MM.1S (cell line): ENCODE measurements around the gene AMIGO3.

Experiments used
- DNase-seq: peaks from one replicate; pipeline ENCODE4 v3.0.0-alpha.2; 2015
- H2AFZ ChIP-seq: fragments of 300-600 bp; sonication (generic); 2 replicates; pipeline ENCODE4 v1.6.0; 2016; ENCODE audit warnings: antibody characterized with exemption, low read length
- H3F3A ChIP-seq: fragments of 300-600 bp; sonication (generic); 2 replicates; pipeline ENCODE4 v1.6.1; 2016; ENCODE audit warnings: mild to moderate bottlenecking, antibody characterized with exemption, low read length, moderate library complexity, mixed read lengths; ENCODE audit not compliant: insufficient read depth
- H3K27ac ChIP-seq: fragments of 300-600 bp; sonication (generic); 2 replicates; pipeline ENCODE4 v1.5.1; 2016; ENCODE audit warnings: mild to moderate bottlenecking, low read length
- H3K27me3 ChIP-seq: fragments of 300-600 bp; sonication (generic); replicated peaks from 2 replicates; pipeline ENCODE4 v1.6.0; 2016; ENCODE audit warnings: low read length; ENCODE audit not compliant: insufficient read depth
- H3K36me3 ChIP-seq: fragments of 300-600 bp; sonication (generic); replicated peaks from 2 replicates; pipeline ENCODE4 v1.6.1; 2016; ENCODE audit warnings: mild to moderate bottlenecking, low read length, mixed read lengths; ENCODE audit not compliant: insufficient read depth
- H3K4me1 ChIP-seq: fragments of 300-600 bp; sonication (generic); 2 replicates; pipeline ENCODE4 v1.6.1; 2016; ENCODE audit warnings: low read length, mixed read lengths
- H3K4me2 ChIP-seq: fragments of 300-600 bp; sonication (generic); 2 replicates; pipeline ENCODE4 v1.6.0; 2016; ENCODE audit warnings: low read depth, low read length
- H3K4me3 ChIP-seq: fragments of 300-600 bp; sonication (generic); 2 replicates; pipeline ENCODE4 v1.5.1; 2016; ENCODE audit warnings: low read length, mixed read lengths
- H3K79me2 ChIP-seq: fragments of 300-600 bp; sonication (generic); 2 replicates; pipeline ENCODE4 v1.6.1; 2016; ENCODE audit warnings: mixed run types, low read length, mixed read lengths
- H3K9ac ChIP-seq: fragments of 300-600 bp; sonication (generic); 2 replicates; pipeline ENCODE4 v1.6.1; 2016; ENCODE audit warnings: low read length, mixed read lengths
- H3K9me2 ChIP-seq: fragments of 300-600 bp; sonication (generic); replicated peaks from 2 replicates; pipeline ENCODE4 v1.6.1; 2016; ENCODE audit warnings: mild to moderate bottlenecking, low read length, mixed read lengths; ENCODE audit not compliant: insufficient read depth
- H3K9me3 ChIP-seq: fragments of 300-600 bp; sonication (generic); replicated peaks from 2 replicates; pipeline ENCODE4 v1.6.1; 2016; ENCODE audit warnings: mild to moderate bottlenecking, low read length, mixed read lengths; ENCODE audit not compliant: insufficient read depth
- H4K20me1 ChIP-seq: fragments of 300-600 bp; sonication (generic); 2 replicates; pipeline ENCODE4 v1.6.1; 2016; ENCODE audit warnings: mild to moderate bottlenecking, low read length, moderate library complexity, mixed read lengths; ENCODE audit not compliant: insufficient read depth
- CTCF ChIP-seq: fragments of 300-600 bp; sonication (generic); IDR thresholded peaks from 2 replicates; pipeline ENCODE4 v1.5.1; 2016; ENCODE audit warnings: antibody characterized with exemption, low read length, mixed read lengths
- EZH2 ChIP-seq: fragments of 300-600 bp; sonication (generic); optimal IDR thresholded peaks from 2 replicates; pipeline ENCODE3; 2017; ENCODE audit warnings: low read depth, mild to moderate bottlenecking, antibody characterized with exemption, low read length, mixed read lengths
- EZH2phosphoT487 ChIP-seq: fragments of 300-600 bp; sonication (generic); IDR thresholded peaks from 2 replicates; pipeline ENCODE4 v1.6.1; 2018; ENCODE audit warnings: antibody characterized with exemption, low read length

Gene AMIGO3

GRCh38 chr3:49719214-49719884 is at the start of gene AMIGO3:
Gene AMIGO3, minus strand, starts transcription at chr3:49719684. Its CDS starts 219 bp downstream, at chr3:49719465.
- Histone ChIP-seq H3K4me2 (peak within 1 kb of the TSS; percentile 41; the same call in 1 of the 2 replicates), H3K9me3 (no peaks in the 10 kb centered on the region), H3K9me2 (no peaks in the 10 kb centered on the region), H3K4me1 (peaks cover 5% of the 10 kb centered on the region), H2AFZ (no peak within 1 kb of the TSS), H3K36me3 (no peaks in the 10 kb centered on the region), H3K79me2 (peaks cover 29% of the 10 kb centered on the region), H3K4me3 (no peak within 1 kb of the TSS), H3K27ac (no peak within 1 kb of the TSS), H3F3A (peaks cover 6% of the 10 kb centered on the region; the same call in 1 of the 2 replicates), H3K9ac (no peak within 1 kb of the TSS), H4K20me1 (no peaks in the 10 kb centered on the region), H3K27me3 (no peaks in the 10 kb centered on the region)
- TF ChIP-seq CTCF (peak; percentile 30), EZH2 (no peak), EZH2phosphoT487 (no peak)
- DNase-seq: peak; percentile 80

GRCh38 chr3:49763981-49764380 is 44.5 kb upstream of the AMIGO3 start:
- TF ChIP-seq CTCF: no peak
- TF ChIP-seq EZH2phosphoT487: no peak
- TF ChIP-seq EZH2: no peak
- peaks cover 72% of the 10 kb centered on the region for H3K79me2 ChIP-seq

GRCh38 chr3:49761661-49762060 is 42.2 kb upstream of the AMIGO3 start:
- Histone ChIP-seq H4K20me1 (peaks cover 9% of the 10 kb centered on the region; the same call in 1 of the 2 replicates), H2AFZ (no peak overlapping the region), H3K9me2 (no peaks in the 10 kb centered on the region), H3F3A (no peaks in the 10 kb centered on the region), H3K79me2 (peaks cover 72% of the 10 kb centered on the region), H3K4me1 (no peaks in the 10 kb centered on the region), H3K27me3 (no peaks in the 10 kb centered on the region), H3K4me3 (no peak overlapping the region), H3K9ac (no peak overlapping the region), H3K36me3 (no peaks in the 10 kb centered on the region; the same call in 1 of the 2 replicates), H3K27ac (no peak overlapping the region), H3K9me3 (no peaks in the 10 kb centered on the region), H3K4me2 (no peak overlapping the region)
- TF ChIP-seq EZH2phosphoT487 (no peak), CTCF (no peak)
- DNase-seq: no peak

More at GRCh38 chr3:49763981-49764380, 44.5 kb upstream of the AMIGO3 start:
- H3K27ac ChIP-seq: no peak overlapping the region
- H2AFZ ChIP-seq: no peak overlapping the region
- no peaks in the 10 kb centered on the region; the same call in 1 of the 2 replicates for H3K36me3 ChIP-seq
- no peak overlapping the region for H3K9ac ChIP-seq
- H4K20me1 ChIP-seq: peaks cover 9% of the 10 kb centered on the region
- H3K4me1 ChIP-seq: no peaks in the 10 kb centered on the region
- no peaks in the 10 kb centered on the region for H3K9me3 ChIP-seq
- H3K4me2 ChIP-seq: no peak overlapping the region
- no peak overlapping the region for H3K4me3 ChIP-seq
- no peaks in the 10 kb centered on the region for H3F3A ChIP-seq
- no peak for DNase-seq
- no peaks in the 10 kb centered on the region for H3K9me2 ChIP-seq
- no peaks in the 10 kb centered on the region for H3K27me3 ChIP-seq
